Measurements from ENCODE around the gene GXYLT2.
A peak's percentile ranks its signal among the peaks of the same experiment; 100 is the strongest.

GXYLT2 gene

GRCh38 chr3:72887343-72887704 lies 522 bp upstream of the GXYLT2 start:
- Mint-ChIP-seq H3K27ac (no peak overlapping the region), H3K27me3 (peaks cover 58% of the 10 kb centered on the region), H3K36me3 (ENCODE audit: low read depth) (no peaks in the 10 kb centered on the region), H3K9me3 (no peaks in the 10 kb centered on the region), H3K4me1 (ENCODE audit: low read depth) (peaks cover 12% of the 10 kb centered on the region), H3K4me3 (peak overlapping the region; percentile 60)
- intact Hi-C loops (cut with micrococcal nuclease) = no loop called here

- intact Hi-C loops (cut with micrococcal nuclease) = no loop called here
- Mint-ChIP-seq H3K4me3 (peak overlapping the region; percentile 43), H3K27me3 (peaks cover 63% of the 10 kb centered on the region), H3K36me3 (ENCODE audit: low read depth) (no peaks in the 10 kb centered on the region), H3K9me3 (no peaks in the 10 kb centered on the region), H3K27ac (no peak overlapping the region), H3K4me1 (ENCODE audit: low read depth) (peaks cover 12% of the 10 kb centered on the region)
Observed at GRCh38 chr3:72888546-72889309, 882 bp downstream of the GXYLT2 start.

DNA sequence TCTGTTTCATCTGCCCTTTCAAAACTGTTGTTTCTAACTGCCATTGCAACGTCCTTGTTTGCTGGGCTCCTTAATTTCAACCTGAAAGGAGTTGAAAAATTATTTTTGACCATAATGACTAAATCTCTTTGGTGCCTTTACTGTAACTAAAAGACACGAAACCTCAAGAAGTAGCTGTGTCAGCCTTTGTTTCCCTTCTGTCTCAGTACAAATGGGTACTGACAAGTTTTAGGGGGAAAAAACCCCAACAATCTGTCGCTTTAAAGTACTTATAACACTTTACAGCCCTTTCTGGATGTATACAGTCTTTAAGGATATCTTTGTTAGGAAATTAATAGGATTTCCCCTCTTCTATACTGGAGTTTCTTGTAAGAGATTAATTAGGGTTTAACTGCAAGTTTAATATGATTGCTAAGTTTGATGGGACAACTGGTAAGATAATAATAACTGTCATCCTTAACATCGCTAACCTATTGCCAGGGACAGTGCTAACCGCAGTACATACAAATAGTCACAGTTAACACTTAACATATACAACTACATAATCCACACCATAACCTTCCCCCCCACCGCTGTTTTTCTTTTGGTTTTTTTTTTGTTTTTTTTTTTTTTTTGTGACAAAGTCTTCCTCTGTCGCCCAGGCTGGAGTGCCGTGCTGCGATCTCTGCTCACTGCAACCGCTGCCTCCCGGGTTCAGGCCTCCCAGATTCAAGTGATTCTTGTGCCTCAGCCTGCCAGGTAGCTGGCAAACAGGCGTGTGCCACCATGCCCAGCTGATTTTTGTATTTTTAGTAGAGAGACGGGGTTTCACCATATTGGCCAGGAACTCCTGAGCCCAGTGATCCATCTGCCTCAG lies 1.7 kb downstream of the GXYLT2 start:
- Mint-ChIP-seq H3K36me3 (ENCODE audit: low read depth) (no peaks in the 10 kb centered on the region), H3K9me3 (no peaks in the 10 kb centered on the region), H3K27ac (no peak overlapping the region), H3K4me1 (ENCODE audit: low read depth) (peaks cover 12% of the 10 kb centered on the region), H3K4me3 (no peak overlapping the region), H3K27me3 (peaks cover 59% of the 10 kb centered on the region)
- intact Hi-C loops (cut with micrococcal nuclease) = no loop called here

DNA sequence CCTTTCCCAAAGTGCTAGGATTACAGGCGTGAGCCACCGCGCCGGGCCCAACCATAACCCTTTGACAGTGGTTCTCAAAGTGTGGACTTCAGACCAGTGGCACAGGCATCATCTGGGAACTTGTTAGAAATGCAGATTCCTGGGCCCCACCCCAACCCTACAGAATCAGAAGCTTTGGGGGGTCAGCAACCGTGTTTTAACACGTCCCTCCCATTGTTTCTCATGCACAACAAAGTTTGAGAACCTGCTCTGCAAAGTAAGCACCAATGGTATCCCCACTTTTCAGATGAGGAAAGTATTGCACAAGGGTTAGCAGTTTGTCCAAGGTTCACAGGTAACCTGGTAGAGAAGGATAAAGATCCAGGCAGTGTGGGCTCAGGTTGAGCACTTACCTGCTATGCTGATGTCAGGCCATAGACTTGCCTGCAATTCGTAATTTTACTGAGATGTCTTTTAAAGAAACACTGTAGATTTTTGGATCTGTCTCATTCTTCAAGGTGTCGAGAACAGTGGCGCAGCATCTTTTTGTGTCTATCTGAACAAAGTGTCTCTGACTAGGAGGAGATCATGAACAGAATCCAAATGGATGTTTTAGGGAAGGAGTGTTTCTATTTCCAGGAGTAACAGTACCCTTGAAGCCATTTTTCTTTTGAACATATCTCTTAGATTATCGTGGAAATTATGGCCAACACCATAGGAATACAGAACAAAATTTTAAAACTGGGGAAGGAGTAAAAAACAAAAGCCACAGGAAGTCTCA lies 2.5 kb downstream of the GXYLT2 start:
- H3K4me3 Mint-ChIP-seq = no peak overlapping the region
- intact Hi-C loops (cut with micrococcal nuclease) = no loop called here
- peaks cover 17% of the 10 kb centered on the region for H3K4me1 Mint-ChIP-seq (ENCODE audit: low read depth)
- peaks cover 56% of the 10 kb centered on the region for H3K27me3 Mint-ChIP-seq
- H3K36me3 Mint-ChIP-seq (ENCODE audit: low read depth) = no peaks in the 10 kb centered on the region
- no peaks in the 10 kb centered on the region for H3K9me3 Mint-ChIP-seq
- no peak overlapping the region for H3K27ac Mint-ChIP-seq

GRCh38 chr3:72891053-72891855 lies 3.4 kb downstream of the GXYLT2 start:
- H3K36me3 Mint-ChIP-seq (ENCODE audit: low read depth) = no peaks in the 10 kb centered on the region
- no peak overlapping the region for H3K4me3 Mint-ChIP-seq
- peaks cover 18% of the 10 kb centered on the region for H3K4me1 Mint-ChIP-seq (ENCODE audit: low read depth)
- H3K27me3 Mint-ChIP-seq = peaks cover 53% of the 10 kb centered on the region
- intact Hi-C loops (cut with micrococcal nuclease) = no loop called here
- H3K9me3 Mint-ChIP-seq = no peaks in the 10 kb centered on the region
- H3K27ac Mint-ChIP-seq = no peak overlapping the region

GRCh38 chr3:72892081-72892775 lies 4.4 kb downstream of the GXYLT2 start:
- no peak overlapping the region for H3K4me3 Mint-ChIP-seq
- H3K4me1 Mint-ChIP-seq (ENCODE audit: low read depth) = peaks cover 13% of the 10 kb centered on the region

DNA sequence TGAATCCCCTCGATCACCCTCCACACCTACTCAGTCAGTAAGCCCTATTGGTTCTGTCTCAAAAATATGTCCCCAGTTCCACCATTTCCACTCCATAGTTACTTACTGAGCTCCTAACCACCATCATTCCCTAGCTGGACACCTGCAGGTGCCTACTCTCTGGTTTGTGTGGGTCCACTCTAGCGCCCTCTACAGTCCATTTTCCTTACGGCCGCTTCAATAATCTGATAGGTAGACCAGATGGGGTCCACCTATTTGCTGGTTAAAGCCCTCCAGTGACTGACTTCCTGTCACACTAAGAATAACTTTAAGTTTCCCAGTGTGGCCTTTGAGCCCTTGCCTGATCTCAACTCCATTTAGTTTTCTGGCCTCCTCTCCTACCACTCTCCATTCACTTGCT lies 5.0 kb downstream of the GXYLT2 start:
- Mint-ChIP-seq H3K9me3 (no peaks in the 10 kb centered on the region), H3K4me3 (no peak overlapping the region), H3K27ac (no peak overlapping the region), H3K4me1 (ENCODE audit: low read depth) (peaks cover 6% of the 10 kb centered on the region), H3K27me3 (peaks cover 39% of the 10 kb centered on the region), H3K36me3 (ENCODE audit: low read depth) (no peaks in the 10 kb centered on the region)
- intact Hi-C loops (cut with micrococcal nuclease) = no loop called here

More at GRCh38 chr3:72892081-72892775, 4.4 kb downstream of the GXYLT2 start:
- Mint-ChIP-seq H3K9me3 (no peaks in the 10 kb centered on the region), H3K36me3 (ENCODE audit: low read depth) (no peaks in the 10 kb centered on the region), H3K27me3 (peaks cover 44% of the 10 kb centered on the region), H3K27ac (no peak overlapping the region)
- intact Hi-C loops (cut with micrococcal nuclease) = no loop called here

DNA sequence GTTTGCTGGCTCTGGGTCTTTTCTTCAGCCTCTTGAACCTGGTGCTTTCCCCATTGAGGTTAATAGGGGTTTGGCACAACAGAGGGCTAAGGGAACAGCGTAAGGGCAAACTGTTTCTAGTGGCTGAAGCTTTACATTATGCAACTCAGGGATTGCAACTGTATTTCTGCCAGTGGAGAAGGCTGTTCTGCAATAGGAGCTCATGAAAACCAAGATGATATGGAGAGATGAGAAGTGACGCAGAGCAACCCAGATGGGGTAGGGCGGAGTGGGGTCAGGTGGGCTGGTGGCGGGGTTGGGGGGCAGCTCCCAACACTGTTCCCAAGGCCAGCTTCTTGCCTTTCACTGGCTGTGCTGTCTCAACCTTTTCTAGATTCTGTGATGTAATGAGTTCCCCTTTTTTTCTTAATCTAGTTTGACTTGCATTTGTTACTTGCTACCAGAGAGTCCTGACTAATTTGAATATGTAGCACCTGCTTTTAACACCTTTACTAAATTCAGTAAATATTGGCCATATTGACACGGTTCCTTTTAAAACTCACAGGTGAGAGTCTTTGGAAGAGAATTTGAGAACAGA lies 7.2 kb downstream of the GXYLT2 start:
- Mint-ChIP-seq H3K9me3 (no peaks in the 10 kb centered on the region), H3K27me3 (peaks cover 23% of the 10 kb centered on the region), H3K4me3 (no peak overlapping the region), H3K4me1 (ENCODE audit: low read depth) (peaks cover 6% of the 10 kb centered on the region), H3K27ac (no peak overlapping the region), H3K36me3 (ENCODE audit: low read depth) (no peaks in the 10 kb centered on the region)
- intact Hi-C loops (cut with micrococcal nuclease) = no loop called here

- H3K4me3 Mint-ChIP-seq = no peak overlapping the region
- H3K9me3 Mint-ChIP-seq = no peaks in the 10 kb centered on the region
- H3K36me3 Mint-ChIP-seq (ENCODE audit: low read depth) = no peaks in the 10 kb centered on the region
- intact Hi-C loops (cut with micrococcal nuclease) = no loop called here
- no peak overlapping the region for H3K27ac Mint-ChIP-seq
- H3K4me1 Mint-ChIP-seq (ENCODE audit: low read depth) = peaks cover 6% of the 10 kb centered on the region
- H3K27me3 Mint-ChIP-seq = peaks cover 9% of the 10 kb centered on the region
Observed at GRCh38 chr3:72896996-72897757, 9.3 kb downstream of the GXYLT2 start.

- Mint-ChIP-seq H3K4me3 (no peak overlapping the region), H3K36me3 (ENCODE audit: low read depth) (no peaks in the 10 kb centered on the region), H3K9me3 (no peaks in the 10 kb centered on the region), H3K27me3 (peaks cover 7% of the 10 kb centered on the region), H3K27ac (no peak overlapping the region), H3K4me1 (ENCODE audit: low read depth) (peaks cover 6% of the 10 kb centered on the region)
- intact Hi-C loops (cut with micrococcal nuclease) = no loop called here
Observed at GRCh38 chr3:72897758-72898007, 9.8 kb downstream of the GXYLT2 start.

DNA sequence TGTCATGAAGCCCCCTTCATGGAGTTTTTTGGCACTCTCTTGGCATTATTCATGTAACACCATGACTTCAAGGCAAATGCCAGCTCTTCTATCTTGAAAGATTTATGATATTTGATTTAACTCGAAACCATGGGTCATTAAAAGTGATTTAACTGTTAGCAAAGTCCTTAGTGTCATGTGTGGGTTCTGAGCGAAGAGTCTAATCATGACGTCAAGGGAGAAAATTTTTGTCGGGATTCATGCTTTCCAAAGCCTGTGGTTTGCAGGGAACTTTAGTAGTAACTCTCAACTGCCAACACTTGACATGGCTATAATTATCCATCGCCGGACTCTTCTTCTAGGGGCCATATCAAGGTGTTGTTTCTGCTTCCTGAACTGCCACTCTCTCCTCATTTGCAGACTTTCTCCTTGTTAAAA lies 11.5 kb downstream of the GXYLT2 start:
- Mint-ChIP-seq H3K27me3 (peaks cover 2% of the 10 kb centered on the region), H3K4me3 (no peak overlapping the region), H3K27ac (no peak overlapping the region), H3K4me1 (ENCODE audit: low read depth) (peaks cover 6% of the 10 kb centered on the region), H3K9me3 (no peaks in the 10 kb centered on the region), H3K36me3 (ENCODE audit: low read depth) (no peaks in the 10 kb centered on the region)
- intact Hi-C loops (cut with micrococcal nuclease) = no loop called here

- no peak overlapping the region for H3K4me3 Mint-ChIP-seq
- intact Hi-C loops (cut with micrococcal nuclease) = no loop called here
- peaks cover 4% of the 10 kb centered on the region for H3K4me1 Mint-ChIP-seq (ENCODE audit: low read depth)
- no peaks in the 10 kb centered on the region for H3K9me3 Mint-ChIP-seq
- peaks cover 2% of the 10 kb centered on the region for H3K27me3 Mint-ChIP-seq
- H3K36me3 Mint-ChIP-seq (ENCODE audit: low read depth) = no peaks in the 10 kb centered on the region
- H3K27ac Mint-ChIP-seq = no peak overlapping the region
Observed at GRCh38 chr3:72900048-72900447, 12.2 kb downstream of the GXYLT2 start.
